K562 (cell line): ENCODE results near the gene ZDHHC8. TPM values are rescaled to one million over a fixed set of nuclear protein-coding genes. Genes with fewer than 3 reads are reported as not detected.

ENCODE experiments used
- CC2D1A ChIP-seq: fragments of 450-650 bp; IDR thresholded peaks from 2 replicates; pipeline ENCODE4 v1.6.1; 2017; ENCODE audit warnings: mild to moderate bottlenecking
- FOXK2 ChIP-seq, 2 experiments: fragments of 450-650 bp; IDR thresholded peaks in 1 of 2; conservative IDR thresholded peaks in 1 of 2; 2 replicates each; pipeline ENCODE4 v1.6.1; 2016; ENCODE audit warnings: low read depth in 2 of 2, mild to moderate bottlenecking in 1 of 2
- HNRNPH1 ChIP-seq: fragments of 200-400 bp; formaldehyde crosslinking; optimal IDR thresholded peaks from 2 replicates; pipeline ENCODE3; 2017; ENCODE audit warnings: low read depth, mild to moderate bottlenecking, low read length, moderate library complexity
- PRMT5 ChIP-seq: sonication (generic); formaldehyde crosslinking; IDR thresholded peaks from 2 replicates; pipeline ENCODE4 v1.5.0; 2020; ENCODE audit warnings: missing genetic modification reagents
- RBFOX2 ChIP-seq: fragments of 200-400 bp; formaldehyde crosslinking; IDR thresholded peaks from 2 replicates; pipeline ENCODE4 v1.6.1; 2017; ENCODE audit warnings: low read depth, mild to moderate bottlenecking, low read length, moderate library complexity
- RHOXF2B ChIP-seq: fragments of 250-450 bp; sonication (Bioruptor Pico); conservative IDR thresholded peaks from 2 replicates; pipeline ENCODE4 v1.5.1; 2021
- SNRNP70 ChIP-seq: fragments of 200-400 bp; formaldehyde crosslinking; optimal IDR thresholded peaks from 2 replicates; pipeline ENCODE3; 2017; ENCODE audit warnings: low read depth, low read length
- ZC3H8 ChIP-seq: fragments of 450-650 bp; IDR thresholded peaks from 2 replicates; pipeline ENCODE4 v1.6.1; 2017
- ZNF143 ChIP-seq: sonication (generic); formaldehyde crosslinking; IDR thresholded peaks from 2 replicates; pipeline ENCODE4 v1.9.0; 2022; ENCODE audit warnings: mild to moderate bottlenecking, missing genetic modification reagents
- ZNF224 ChIP-seq: sonication (generic); formaldehyde crosslinking; IDR thresholded peaks from 2 replicates; pipeline ENCODE4 v1.8.0; 2022; ENCODE audit warnings: mild to moderate bottlenecking, missing genetic modification reagents
- ZZZ3 ChIP-seq: fragments of 450-650 bp; IDR thresholded peaks from 2 replicates; pipeline ENCODE4 v1.6.1; 2016; ENCODE audit warnings: antibody characterized with exemption, mild to moderate bottlenecking, moderate library complexity
- polyA plus RNA-seq, 8 experiments: library from polyadenylated mRNA; depleted of rRNA in 4 of 8; stranded (reverse) in 5 of 8; unstranded in 3 of 8; fragments of >200 nt; fragmentation: Nextera tagmentation in 2 of 8; fragmentation: Illumina TruSeq in 1 of 8; extraction: Ambion mirVana in 2 of 8; extraction: Trizol in 1 of 8; gene quantifications; 2 replicates each; pipeline versions ENCODE4 v1.2.1 to v1.2.3, GENCODE V29; 2011 to 2014; ENCODE audit warnings: inconsistent platforms in 1 of 8, missing spikeins in 1 of 8
- total RNA-seq, 7 experiments: library from RNA; depleted of rRNA in 6 of 7; stranded (reverse); fragments of >200 nt in 6 of 7; fragmentation: Illumina TruSeq in 2 of 7; extraction: Trizol in 2 of 7; gene quantifications; 2 replicates each; pipeline versions ENCODE4 v1.2.1 to v1.2.3, GENCODE V29; 2011 to 2021; ENCODE audit warnings: low replicate concordance in 1 of 7
- TF ChIP-seq, protein P1 (sequence below), 2 experiments: IDR thresholded peaks; 2 replicates each; pipeline ENCODE4 v1.6.1; 2012; ENCODE audit warnings: improper control_type of control experiment in 2 of 2, low read depth in 2 of 2, low read length in 2 of 2, borderline replicate concordance in 1 of 2
- TF ChIP-seq, protein P2 (sequence below): fragments of 450-650 bp; formaldehyde crosslinking; conservative IDR thresholded peaks from 2 replicates; pipeline ENCODE4 v1.4.0; 2022; ENCODE audit warnings: mild to moderate bottlenecking, missing genetic modification characterization
- TF ChIP-seq, protein P3 (sequence below), 2 experiments: IDR thresholded peaks; 2 replicates each; pipeline ENCODE4 v1.6.1; 2011; ENCODE audit warnings: borderline replicate concordance in 1 of 2, control low read depth in 1 of 2, low read depth in 1 of 2, low read length in 1 of 2, mild to moderate bottlenecking in 1 of 2, mixed read lengths in 1 of 2, moderate library complexity in 1 of 2; ENCODE audit not compliant: insufficient read depth in 1 of 2, insufficient read length in 1 of 2, poor library complexity in 1 of 2, severe bottlenecking in 1 of 2; ENCODE audit errors: extremely low read depth in 1 of 2
- TF ChIP-seq, protein P4 (sequence below): sonication (generic); formaldehyde crosslinking; IDR thresholded peaks from 2 replicates; pipeline ENCODE4 v1.8.0; 2023; ENCODE audit warnings: mild to moderate bottlenecking, missing genetic modification reagents
- TF ChIP-seq, protein P5 (sequence below): fragments of 450-650 bp; formaldehyde crosslinking; IDR thresholded peaks from 2 replicates; pipeline ENCODE4 v1.4.0; 2020; ENCODE audit warnings: mild to moderate bottlenecking, moderate library complexity
- TF ChIP-seq, protein P6 (sequence below): sonication (generic); formaldehyde crosslinking; IDR thresholded peaks from 2 replicates; pipeline ENCODE4 v1.8.0; 2022; ENCODE audit warnings: missing genetic modification reagents, mild to moderate bottlenecking, borderline replicate concordance

The ZDHHC8 gene
- total and polyA plus RNA-seq, 9 of the 15 experiments (the other 6 are each of a cell fraction or from before 2014, with no cell fraction given), result 0.04 to 109 (median 16.4) TPM

DNA sequence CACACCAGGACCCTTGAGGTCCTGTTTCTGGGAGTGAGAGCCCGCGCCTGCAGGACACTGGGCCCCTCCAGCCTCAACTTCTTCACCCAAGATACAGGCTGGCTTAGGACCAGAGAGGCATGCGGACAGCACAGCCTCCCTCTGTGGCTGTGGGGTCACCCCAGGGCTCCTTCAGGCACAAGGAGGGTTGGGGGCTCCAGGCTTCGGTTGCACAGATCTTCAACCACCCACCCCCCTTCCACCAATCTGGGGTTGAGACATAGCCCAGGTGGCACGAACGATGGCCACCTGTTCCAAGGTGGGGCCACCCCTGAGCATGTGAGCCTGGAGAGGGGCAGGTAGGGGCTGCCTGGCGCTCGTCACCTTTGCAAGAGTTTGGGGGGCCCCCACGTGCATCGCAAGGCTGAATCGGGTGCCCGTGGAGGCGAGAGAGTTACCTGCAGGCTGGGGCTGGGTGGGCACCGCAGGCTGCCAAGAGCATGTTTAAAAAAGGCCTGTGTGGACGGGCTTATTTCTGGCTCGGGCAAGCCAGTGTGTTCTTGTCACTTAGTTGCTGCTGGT, 1.2 kb downstream of the ZDHHC8 start (continued):
- TF ChIP-seq, protein P1, sequence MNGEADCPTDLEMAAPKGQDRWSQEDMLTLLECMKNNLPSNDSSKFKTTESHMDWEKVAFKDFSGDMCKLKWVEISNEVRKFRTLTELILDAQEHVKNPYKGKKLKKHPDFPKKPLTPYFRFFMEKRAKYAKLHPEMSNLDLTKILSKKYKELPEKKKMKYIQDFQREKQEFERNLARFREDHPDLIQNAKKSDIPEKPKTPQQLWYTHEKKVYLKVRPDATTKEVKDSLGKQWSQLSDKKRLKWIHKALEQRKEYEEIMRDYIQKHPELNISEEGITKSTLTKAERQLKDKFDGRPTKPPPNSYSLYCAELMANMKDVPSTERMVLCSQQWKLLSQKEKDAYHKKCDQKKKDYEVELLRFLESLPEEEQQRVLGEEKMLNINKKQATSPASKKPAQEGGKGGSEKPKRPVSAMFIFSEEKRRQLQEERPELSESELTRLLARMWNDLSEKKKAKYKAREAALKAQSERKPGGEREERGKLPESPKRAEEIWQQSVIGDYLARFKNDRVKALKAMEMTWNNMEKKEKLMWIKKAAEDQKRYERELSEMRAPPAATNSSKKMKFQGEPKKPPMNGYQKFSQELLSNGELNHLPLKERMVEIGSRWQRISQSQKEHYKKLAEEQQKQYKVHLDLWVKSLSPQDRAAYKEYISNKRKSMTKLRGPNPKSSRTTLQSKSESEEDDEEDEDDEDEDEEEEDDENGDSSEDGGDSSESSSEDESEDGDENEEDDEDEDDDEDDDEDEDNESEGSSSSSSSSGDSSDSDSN (IDR thresholded peaks at IDR 0.05; ENCODE audit: borderline replicate concordance in 1 of 2, low read depth in 2 of 2, low read length in 2 of 2), result no peak
- TF ChIP-seq ZNF143 (CRISPR knock-in tag) (no peak), HNRNPH1 (no peak), PRMT5 (CRISPR knock-in tag) (no peak), RBFOX2 (peak; percentile 36), ZNF224 (CRISPR knock-in tag) (no peak), ZC3H8 (no peak), SNRNP70 (no peak), FOXK2 (conservative IDR thresholded peaks at IDR 0.05 in 1 of 2, IDR thresholded peaks at IDR 0.05 in 1 of 2; ENCODE audit: low read depth in 2 of 2) (no peak), RHOXF2B (no peak), ZZZ3 (no peak), CC2D1A (no peak)
- TF ChIP-seq, protein P2, sequence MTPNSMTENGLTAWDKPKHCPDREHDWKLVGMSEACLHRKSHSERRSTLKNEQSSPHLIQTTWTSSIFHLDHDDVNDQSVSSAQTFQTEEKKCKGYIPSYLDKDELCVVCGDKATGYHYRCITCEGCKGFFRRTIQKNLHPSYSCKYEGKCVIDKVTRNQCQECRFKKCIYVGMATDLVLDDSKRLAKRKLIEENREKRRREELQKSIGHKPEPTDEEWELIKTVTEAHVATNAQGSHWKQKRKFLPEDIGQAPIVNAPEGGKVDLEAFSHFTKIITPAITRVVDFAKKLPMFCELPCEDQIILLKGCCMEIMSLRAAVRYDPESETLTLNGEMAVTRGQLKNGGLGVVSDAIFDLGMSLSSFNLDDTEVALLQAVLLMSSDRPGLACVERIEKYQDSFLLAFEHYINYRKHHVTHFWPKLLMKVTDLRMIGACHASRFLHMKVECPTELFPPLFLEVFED (CRISPR knock-in tag), result no peak
- TF ChIP-seq, protein P3, sequence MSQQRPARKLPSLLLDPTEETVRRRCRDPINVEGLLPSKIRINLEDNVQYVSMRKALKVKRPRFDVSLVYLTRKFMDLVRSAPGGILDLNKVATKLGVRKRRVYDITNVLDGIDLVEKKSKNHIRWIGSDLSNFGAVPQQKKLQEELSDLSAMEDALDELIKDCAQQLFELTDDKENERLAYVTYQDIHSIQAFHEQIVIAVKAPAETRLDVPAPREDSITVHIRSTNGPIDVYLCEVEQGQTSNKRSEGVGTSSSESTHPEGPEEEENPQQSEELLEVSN (IDR thresholded peaks at IDR 0.05; ENCODE audit: borderline replicate concordance in 1 of 2, extremely low read depth in 1 of 2, insufficient read depth in 1 of 2, insufficient read length in 1 of 2, low read depth in 1 of 2, low read length in 1 of 2, poor library complexity in 1 of 2, severe bottlenecking in 1 of 2), result peak in 1 of 2 experiments; percentile 0
- TF ChIP-seq, protein P4, sequence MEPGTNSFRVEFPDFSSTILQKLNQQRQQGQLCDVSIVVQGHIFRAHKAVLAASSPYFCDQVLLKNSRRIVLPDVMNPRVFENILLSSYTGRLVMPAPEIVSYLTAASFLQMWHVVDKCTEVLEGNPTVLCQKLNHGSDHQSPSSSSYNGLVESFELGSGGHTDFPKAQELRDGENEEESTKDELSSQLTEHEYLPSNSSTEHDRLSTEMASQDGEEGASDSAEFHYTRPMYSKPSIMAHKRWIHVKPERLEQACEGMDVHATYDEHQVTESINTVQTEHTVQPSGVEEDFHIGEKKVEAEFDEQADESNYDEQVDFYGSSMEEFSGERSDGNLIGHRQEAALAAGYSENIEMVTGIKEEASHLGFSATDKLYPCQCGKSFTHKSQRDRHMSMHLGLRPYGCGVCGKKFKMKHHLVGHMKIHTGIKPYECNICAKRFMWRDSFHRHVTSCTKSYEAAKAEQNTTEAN (CRISPR knock-in tag), result no peak
- TF ChIP-seq, protein P5, sequence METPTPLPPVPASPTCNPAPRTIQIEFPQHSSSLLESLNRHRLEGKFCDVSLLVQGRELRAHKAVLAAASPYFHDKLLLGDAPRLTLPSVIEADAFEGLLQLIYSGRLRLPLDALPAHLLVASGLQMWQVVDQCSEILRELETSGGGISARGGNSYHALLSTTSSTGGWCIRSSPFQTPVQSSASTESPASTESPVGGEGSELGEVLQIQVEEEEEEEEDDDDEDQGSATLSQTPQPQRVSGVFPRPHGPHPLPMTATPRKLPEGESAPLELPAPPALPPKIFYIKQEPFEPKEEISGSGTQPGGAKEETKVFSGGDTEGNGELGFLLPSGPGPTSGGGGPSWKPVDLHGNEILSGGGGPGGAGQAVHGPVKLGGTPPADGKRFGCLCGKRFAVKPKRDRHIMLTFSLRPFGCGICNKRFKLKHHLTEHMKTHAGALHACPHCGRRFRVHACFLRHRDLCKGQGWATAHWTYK, result no peak
- TF ChIP-seq, protein P6, sequence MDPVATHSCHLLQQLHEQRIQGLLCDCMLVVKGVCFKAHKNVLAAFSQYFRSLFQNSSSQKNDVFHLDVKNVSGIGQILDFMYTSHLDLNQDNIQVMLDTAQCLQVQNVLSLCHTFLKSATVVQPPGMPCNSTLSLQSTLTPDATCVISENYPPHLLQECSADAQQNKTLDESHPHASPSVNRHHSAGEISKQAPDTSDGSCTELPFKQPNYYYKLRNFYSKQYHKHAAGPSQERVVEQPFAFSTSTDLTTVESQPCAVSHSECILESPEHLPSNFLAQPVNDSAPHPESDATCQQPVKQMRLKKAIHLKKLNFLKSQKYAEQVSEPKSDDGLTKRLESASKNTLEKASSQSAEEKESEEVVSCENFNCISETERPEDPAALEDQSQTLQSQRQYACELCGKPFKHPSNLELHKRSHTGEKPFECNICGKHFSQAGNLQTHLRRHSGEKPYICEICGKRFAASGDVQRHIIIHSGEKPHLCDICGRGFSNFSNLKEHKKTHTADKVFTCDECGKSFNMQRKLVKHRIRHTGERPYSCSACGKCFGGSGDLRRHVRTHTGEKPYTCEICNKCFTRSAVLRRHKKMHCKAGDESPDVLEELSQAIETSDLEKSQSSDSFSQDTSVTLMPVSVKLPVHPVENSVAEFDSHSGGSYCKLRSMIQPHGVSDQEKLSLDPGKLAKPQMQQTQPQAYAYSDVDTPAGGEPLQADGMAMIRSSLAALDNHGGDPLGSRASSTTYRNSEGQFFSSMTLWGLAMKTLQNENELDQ (CRISPR knock-in tag), result no peak
